Stimulated activated CD4-positive, alpha-beta T cell treated with anti-CD3 and anti-CD28 coated beads, Interleukin-15, amount 100 ng/mL, for 24 hours (primary cell): ENCODE measurements around the gene SPINT4.
"Not testable (repeated sequence)": the region's sequence is repeated elsewhere in the genome, so short reads cannot be mapped to it uniquely, and the experiment has no call there.

Experiments
- DNase-seq: peaks from one replicate; pipeline ENCODE4 v3.0.0-alpha.2; 2020

Gene SPINT4

GRCh38 chr20:45722047-45722446 lies at the start of gene SPINT4:
SPINT4 (plus strand) TSS chr20:45722347; CDS start chr20:45722368, 21 bp downstream.
- DNase-seq: no peak

GRCh38 chr20:45672765-45673164 lies 49.4 kb upstream of the SPINT4 start:
- no peak for DNase-seq

- no peak for DNase-seq
These were observed 42.5 kb upstream of the SPINT4 start for GRCh38 chr20:45679650-45680049.

- DNase-seq: no peak
These were observed 36.3 kb upstream of the SPINT4 start for GRCh38 chr20:45685896-45686295.

GRCh38 chr20:45693346-45693745 lies 28.8 kb upstream of the SPINT4 start:
- not testable (repeated sequence) for DNase-seq

GRCh38 chr20:45695496-45695895 lies 26.7 kb upstream of the SPINT4 start:
- DNase-seq: no peak

- no peak for DNase-seq
These were observed 21.0 kb upstream of the SPINT4 start for GRCh38 chr20:45701104-45701503.

GRCh38 chr20:45701873-45702272 lies 20.3 kb upstream of the SPINT4 start, which contains the start of gene WFDC13:
WFDC13 (plus strand) TSS chr20:45702038; CDS start chr20:45702124, 86 bp downstream.
- DNase-seq: no peak

GRCh38 chr20:45704969-45705637 lies 17.0 kb upstream of the SPINT4 start, which contains the start of gene WFDC10B:
WFDC10B (minus strand) TSS chr20:45705019; CDS start chr20:45685992, 19,027 bp downstream.
- DNase-seq: no peak

- not testable (repeated sequence) for DNase-seq
These were observed 5.9 kb upstream of the SPINT4 start for GRCh38 chr20:45716141-45716688.

- DNase-seq: no peak
These were observed 3.0 kb downstream of the SPINT4 start for GRCh38 chr20:45725134-45725533.

GRCh38 chr20:45727044-45727443 lies 4.9 kb downstream of the SPINT4 start:
- DNase-seq: no peak

- no peak for DNase-seq
These were observed 10.1 kb downstream of the SPINT4 start for GRCh38 chr20:45732199-45732598.

GRCh38 chr20:45735552-45735951 lies 13.4 kb downstream of the SPINT4 start:
- no peak for DNase-seq

- no peak for DNase-seq
These were observed 13.8 kb downstream of the SPINT4 start for GRCh38 chr20:45735988-45736387.

GRCh38 chr20:45742596-45742995 lies 20.4 kb downstream of the SPINT4 start:
- DNase-seq: no peak

- no peak for DNase-seq
These were observed 22.9 kb downstream of the SPINT4 start for GRCh38 chr20:45745015-45745414.

- no peak for DNase-seq
These were observed 29.6 kb downstream of the SPINT4 start for GRCh38 chr20:45751721-45752120.

GRCh38 chr20:45752746-45753145 lies 30.6 kb downstream of the SPINT4 start:
- peak; percentile 40 for DNase-seq

- no peak for DNase-seq
These were observed 35.9 kb downstream of the SPINT4 start for GRCh38 chr20:45758096-45758495.

- DNase-seq: not testable (repeated sequence)
These were observed 37.8 kb downstream of the SPINT4 start for GRCh38 chr20:45759921-45760320.

- not testable (repeated sequence) for DNase-seq
These were observed 39.8 kb downstream of the SPINT4 start for GRCh38 chr20:45761966-45762365.

- not testable (repeated sequence) for DNase-seq
These were observed 42.6 kb downstream of the SPINT4 start for GRCh38 chr20:45764618-45765282.

- DNase-seq: no peak
These were observed 43.2 kb downstream of the SPINT4 start for GRCh38 chr20:45765307-45765875.
